ENCODE results near the gene INHBC.

The INHBC gene

GRCh38 chr12:57456737-57457490, 22.3 kb downstream of the INHBC start:
- no peak overlapping the region; the same call in 1 of the 2 replicates for H3K27ac ChIP-seq (ENCODE audit: extremely low read depth, low read depth, low read length)
- ChIA-PET POLR2A (no interaction called here), CTCF (interaction anchor here (0.6 to 9.7 kb wide), 24 partner anchors 9 to 274 kb away, joined by 3 to 219 read pairs (median 9); partner anchors contain the start of genes INHBC, MARS1 and NXPH4)
- peaks cover 15% of the 10 kb centered on the region for H3K4me1 ChIP-seq (ENCODE audit: control insufficient read depth, insufficient read depth, low read length)
- no peaks in the 10 kb centered on the region for H3K9me3 ChIP-seq (ENCODE audit: control insufficient read depth, insufficient read depth, low read depth, low read length)
- TF ChIP-seq ZNF169 (tag by site-specific recombination; IDR thresholded peaks at IDR 0.05) = 0 out of 2 replicates have a peak, but pooled peaks have one; percentile 12
- peak; percentile 48 for TF ChIP-seq PRDM10 (tag by site-specific recombination; IDR thresholded peaks at IDR 0.05)
- peak; percentile 43; the same call in 1 of the 2 replicates for TF ChIP-seq PRDM1 (tag by site-specific recombination; IDR thresholded peaks at IDR 0.05)
- TF ChIP-seq ZBTB10 (tag by site-specific recombination; IDR thresholded peaks at IDR 0.05) = no peak
- TF ChIP-seq ZBTB48 (tag by site-specific recombination; IDR thresholded peaks at IDR 0.05) = peak; percentile 85
- TF ChIP-seq ZNF473 (tag by site-specific recombination; IDR thresholded peaks at IDR 0.05) = no peak
- no peak overlapping the region for H3K4me3 ChIP-seq (ENCODE audit: low read depth, low read length)
- no peaks in the 10 kb centered on the region for H3K36me3 ChIP-seq (ENCODE audit: control insufficient read depth in 2 of 2, insufficient read depth in 1 of 2, low read length in 2 of 2)

- POLR2A ChIA-PET = interaction anchor here (0.5 to 4.0 kb wide), 7 partner anchors 26 to 784 kb away, joined by 3 to 13 read pairs (median 4); partner anchors contain the start of genes CDK4, DDIT3 and SHMT2
Observed at GRCh38 chr12:57458665-57459054, 24.1 kb downstream of the INHBC start.

More at GRCh38 chr12:57458665-57459054, 24.1 kb downstream of the INHBC start:
- no peaks in the 10 kb centered on the region for H3K36me3 ChIP-seq (ENCODE audit: control insufficient read depth in 2 of 2, insufficient read depth in 1 of 2, low read length in 2 of 2)
- peaks cover 12% of the 10 kb centered on the region for H3K4me1 ChIP-seq (ENCODE audit: control insufficient read depth, insufficient read depth, low read length)
- peak overlapping the region; percentile 34; the same call in 1 of the 2 replicates for H3K27ac ChIP-seq (ENCODE audit: extremely low read depth, low read depth, low read length)
- H3K4me3 ChIP-seq (ENCODE audit: low read depth, low read length) = no peak overlapping the region
- H3K9me3 ChIP-seq (ENCODE audit: control insufficient read depth, insufficient read depth, low read depth, low read length) = no peaks in the 10 kb centered on the region
- CTCF ChIA-PET = interaction anchor here (0.6 to 3.9 kb wide), 56 partner anchors 8 to 711 kb away, joined by 3 to 25 read pairs (median 4); partner anchors contain the start of genes DDIT3, INHBC, MARS1 and TSPAN31
- TF ChIP-seq ZBTB48 (tag by site-specific recombination; IDR thresholded peaks at IDR 0.05) (no peak), ZNF513 (tag by site-specific recombination; IDR thresholded peaks at IDR 0.05) (peak; percentile 32; the same call in 1 of the 2 replicates), ZNF335 (tag by site-specific recombination; conservative IDR thresholded peaks at IDR 0.05) (0 out of 2 replicates have a peak, but pooled peaks have one; percentile 83), KLF16 (tag by site-specific recombination; IDR thresholded peaks at IDR 0.05) (peak; percentile 3; the same call in 1 of the 2 replicates), ZNF768 (tag by site-specific recombination; IDR thresholded peaks at IDR 0.05) (no peak), ZSCAN4 (tag by site-specific recombination; IDR thresholded peaks at IDR 0.05) (no peak), GLIS1 (tag by site-specific recombination; IDR thresholded peaks at IDR 0.05) (peak; percentile 60)
